WTC11 (cell line): ENCODE results near the gene GINM1. TPM values are rescaled to one million over a fixed set of nuclear protein-coding genes. Genes with fewer than 3 reads are reported as not detected.

ENCODE experiments used
- ELF4 ChIP-seq: sonication (generic); formaldehyde crosslinking; IDR thresholded peaks from 2 replicates; pipeline ENCODE4 v1.8.1; 2022; ENCODE audit warnings: low read depth, mild to moderate bottlenecking, moderate library complexity, missing genetic modification reagents
- EMX1 ChIP-seq: fragments of 250-450 bp; sonication (Bioruptor Pico); IDR thresholded peaks from 2 replicates; pipeline ENCODE4 v1.8.0; 2021; ENCODE audit warnings: mild to moderate bottlenecking
- IRF2 ChIP-seq: sonication (generic); formaldehyde crosslinking; IDR thresholded peaks from 2 replicates; pipeline ENCODE4 v1.8.0; 2022; ENCODE audit warnings: low read depth, missing genetic modification reagents, borderline replicate concordance
- JAZF1 ChIP-seq: fragments of 250-450 bp; sonication (Bioruptor Pico); IDR thresholded peaks from 2 replicates; pipeline ENCODE4 v1.9.0; 2021; ENCODE audit warnings: moderate library complexity, mild to moderate bottlenecking, inconsistent platforms
- RELA ChIP-seq: sonication (generic); formaldehyde crosslinking; IDR thresholded peaks from 2 replicates; pipeline ENCODE4 v1.8.1; 2022; ENCODE audit warnings: missing genetic modification reagents, mild to moderate bottlenecking, borderline replicate concordance
- SMAD3 ChIP-seq: sonication (generic); formaldehyde crosslinking; IDR thresholded peaks from 2 replicates; pipeline ENCODE4 v1.8.0; 2022; ENCODE audit warnings: missing genetic modification reagents, mild to moderate bottlenecking, borderline replicate concordance
- SOX15 ChIP-seq: fragments of 250-450 bp; sonication (Bioruptor Pico); IDR thresholded peaks from 2 replicates; pipeline ENCODE4 v1.9.0; 2021; ENCODE audit warnings: mild to moderate bottlenecking
- SP1 ChIP-seq: sonication (generic); formaldehyde crosslinking; conservative IDR thresholded peaks from 2 replicates; pipeline ENCODE4 v1.8.1; 2022; ENCODE audit warnings: missing genetic modification reagents
- TEAD4 ChIP-seq: sonication (generic); formaldehyde crosslinking; IDR thresholded peaks from 2 replicates; pipeline ENCODE4 v1.8.0; 2022; ENCODE audit warnings: mild to moderate bottlenecking, missing genetic modification reagents
- TP53 ChIP-seq: sonication (generic); formaldehyde crosslinking; IDR thresholded peaks from 2 replicates; pipeline ENCODE4 v1.8.1; 2023; ENCODE audit warnings: mild to moderate bottlenecking, missing genetic modification reagents
- ZNF671 ChIP-seq: fragments of 250-450 bp; sonication (Bioruptor Pico); IDR thresholded peaks from 2 replicates; pipeline ENCODE4 v1.8.0; 2021; ENCODE audit warnings: mild to moderate bottlenecking
- total RNA-seq: library from RNA; stranded (reverse); gene quantifications from 3 replicates; pipeline ENCODE4 v1.2.3, GENCODE V29; 2021
- TF ChIP-seq, protein P1 (sequence below): fragments of 250-450 bp; sonication (Bioruptor Pico); IDR thresholded peaks from 2 replicates; pipeline ENCODE4 v1.9.0; 2021; ENCODE audit warnings: mild to moderate bottlenecking
- TF ChIP-seq, protein P2 (sequence below): fragments of 250-450 bp; sonication (Bioruptor Pico); IDR thresholded peaks from 2 replicates; pipeline ENCODE4 v1.9.0; 2021; ENCODE audit warnings: mild to moderate bottlenecking
- TF ChIP-seq, protein P3 (sequence below): sonication (generic); formaldehyde crosslinking; IDR thresholded peaks from 2 replicates; pipeline ENCODE4 v1.8.1; 2023; ENCODE audit warnings: mild to moderate bottlenecking, moderate library complexity, missing genetic modification reagents
- TF ChIP-seq, protein P4 (sequence below): sonication (generic); formaldehyde crosslinking; conservative IDR thresholded peaks from 2 replicates; pipeline ENCODE4 v1.8.1; 2023; ENCODE audit warnings: mild to moderate bottlenecking, low read depth, missing genetic modification reagents, moderate library complexity
- TF ChIP-seq, protein P5 (sequence below): sonication (generic); formaldehyde crosslinking; conservative IDR thresholded peaks from 2 replicates; pipeline ENCODE4 v1.8.1; 2022; ENCODE audit warnings: mild to moderate bottlenecking, missing genetic modification reagents
- TF ChIP-seq, protein P6 (sequence below): fragments of 200-600 bp; IDR thresholded peaks from 2 replicates; pipeline ENCODE4 v1.8.0; 2022; ENCODE audit warnings: antibody characterized with exemption
- TF ChIP-seq, protein P7 (sequence below): sonication (generic); formaldehyde crosslinking; IDR thresholded peaks from 2 replicates; pipeline ENCODE4 v1.8.1; 2022; ENCODE audit warnings: low read depth, mild to moderate bottlenecking, moderate library complexity, missing genetic modification reagents, borderline replicate concordance
- TF ChIP-seq, protein P8 (sequence below): sonication (generic); formaldehyde crosslinking; IDR thresholded peaks from 2 replicates; pipeline ENCODE4 v1.8.1; 2023; ENCODE audit warnings: mild to moderate bottlenecking, missing genetic modification reagents, borderline replicate concordance
- TF ChIP-seq, protein P9 (sequence below): sonication (generic); formaldehyde crosslinking; IDR thresholded peaks from 2 replicates; pipeline ENCODE4 v1.8.1; 2022; ENCODE audit warnings: mild to moderate bottlenecking, moderate library complexity, missing genetic modification reagents
- TF ChIP-seq, protein P10 (sequence below): sonication (generic); formaldehyde crosslinking; IDR thresholded peaks from 2 replicates; pipeline ENCODE4 v1.8.0; 2022; ENCODE audit warnings: mild to moderate bottlenecking, missing genetic modification reagents

The GINM1 gene
- total RNA-seq, 1 experiment from 2014 or later = 16.8 TPM

DNA sequence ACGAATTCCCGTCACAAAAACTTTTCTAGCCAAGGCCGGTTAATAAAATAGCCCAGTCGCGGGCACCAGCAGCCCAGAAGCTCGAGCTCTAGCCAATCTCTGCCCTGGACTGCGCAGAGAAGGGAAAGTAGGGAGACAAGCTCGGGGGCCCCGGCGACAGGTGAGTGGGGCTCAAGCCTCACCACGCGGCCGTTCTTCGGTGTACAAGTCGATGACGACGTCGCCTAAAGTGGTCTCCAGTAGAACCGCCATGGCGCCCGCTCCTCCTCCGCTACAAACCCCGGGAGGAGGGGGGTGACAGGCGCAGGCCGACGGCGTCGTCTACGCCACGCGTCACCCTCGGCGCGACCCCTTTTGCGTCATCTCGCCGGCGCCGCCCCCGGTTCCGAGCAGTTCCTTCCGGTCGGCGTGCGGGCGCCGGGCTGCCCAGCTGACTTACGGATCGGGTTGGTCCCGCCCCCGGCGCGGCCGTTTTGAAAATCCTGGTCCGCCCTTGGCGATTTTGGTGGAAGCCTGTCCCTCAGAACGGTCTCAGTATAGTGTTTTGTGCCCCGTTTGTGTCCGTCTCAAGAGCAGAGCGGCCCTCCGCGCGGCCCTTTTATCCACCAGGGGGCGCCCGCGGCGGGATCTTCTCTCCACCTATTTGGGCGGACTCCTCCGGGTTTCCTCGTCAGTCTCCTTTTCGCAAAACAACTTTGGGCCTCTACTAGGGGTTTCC, 20.3 kb upstream of the GINM1 start, which contains the start of gene PPIL4 (continued):
- TF ChIP-seq SP1 (peak; percentile 94), ZNF671 (CRISPR knock-in tag) (no peak), RELA (CRISPR knock-in tag) (no peak), ELF4 (no peak), IRF2 (CRISPR knock-in tag) (no peak), TP53 (no peak), EMX1 (CRISPR knock-in tag) (no peak), SOX15 (CRISPR knock-in tag) (no peak), JAZF1 (CRISPR knock-in tag) (no peak), TEAD4 (CRISPR knock-in tag) (no peak), SMAD3 (CRISPR knock-in tag) (no peak)
- TF ChIP-seq, protein P1, sequence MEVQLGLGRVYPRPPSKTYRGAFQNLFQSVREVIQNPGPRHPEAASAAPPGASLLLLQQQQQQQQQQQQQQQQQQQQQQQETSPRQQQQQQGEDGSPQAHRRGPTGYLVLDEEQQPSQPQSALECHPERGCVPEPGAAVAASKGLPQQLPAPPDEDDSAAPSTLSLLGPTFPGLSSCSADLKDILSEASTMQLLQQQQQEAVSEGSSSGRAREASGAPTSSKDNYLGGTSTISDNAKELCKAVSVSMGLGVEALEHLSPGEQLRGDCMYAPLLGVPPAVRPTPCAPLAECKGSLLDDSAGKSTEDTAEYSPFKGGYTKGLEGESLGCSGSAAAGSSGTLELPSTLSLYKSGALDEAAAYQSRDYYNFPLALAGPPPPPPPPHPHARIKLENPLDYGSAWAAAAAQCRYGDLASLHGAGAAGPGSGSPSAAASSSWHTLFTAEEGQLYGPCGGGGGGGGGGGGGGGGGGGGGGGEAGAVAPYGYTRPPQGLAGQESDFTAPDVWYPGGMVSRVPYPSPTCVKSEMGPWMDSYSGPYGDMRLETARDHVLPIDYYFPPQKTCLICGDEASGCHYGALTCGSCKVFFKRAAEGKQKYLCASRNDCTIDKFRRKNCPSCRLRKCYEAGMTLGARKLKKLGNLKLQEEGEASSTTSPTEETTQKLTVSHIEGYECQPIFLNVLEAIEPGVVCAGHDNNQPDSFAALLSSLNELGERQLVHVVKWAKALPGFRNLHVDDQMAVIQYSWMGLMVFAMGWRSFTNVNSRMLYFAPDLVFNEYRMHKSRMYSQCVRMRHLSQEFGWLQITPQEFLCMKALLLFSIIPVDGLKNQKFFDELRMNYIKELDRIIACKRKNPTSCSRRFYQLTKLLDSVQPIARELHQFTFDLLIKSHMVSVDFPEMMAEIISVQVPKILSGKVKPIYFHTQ (CRISPR knock-in tag) = no peak
- TF ChIP-seq, protein P2, sequence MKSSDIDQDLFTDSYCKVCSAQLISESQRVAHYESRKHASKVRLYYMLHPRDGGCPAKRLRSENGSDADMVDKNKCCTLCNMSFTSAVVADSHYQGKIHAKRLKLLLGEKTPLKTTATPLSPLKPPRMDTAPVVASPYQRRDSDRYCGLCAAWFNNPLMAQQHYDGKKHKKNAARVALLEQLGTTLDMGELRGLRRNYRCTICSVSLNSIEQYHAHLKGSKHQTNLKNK (CRISPR knock-in tag) = no peak
- TF ChIP-seq, protein P3, sequence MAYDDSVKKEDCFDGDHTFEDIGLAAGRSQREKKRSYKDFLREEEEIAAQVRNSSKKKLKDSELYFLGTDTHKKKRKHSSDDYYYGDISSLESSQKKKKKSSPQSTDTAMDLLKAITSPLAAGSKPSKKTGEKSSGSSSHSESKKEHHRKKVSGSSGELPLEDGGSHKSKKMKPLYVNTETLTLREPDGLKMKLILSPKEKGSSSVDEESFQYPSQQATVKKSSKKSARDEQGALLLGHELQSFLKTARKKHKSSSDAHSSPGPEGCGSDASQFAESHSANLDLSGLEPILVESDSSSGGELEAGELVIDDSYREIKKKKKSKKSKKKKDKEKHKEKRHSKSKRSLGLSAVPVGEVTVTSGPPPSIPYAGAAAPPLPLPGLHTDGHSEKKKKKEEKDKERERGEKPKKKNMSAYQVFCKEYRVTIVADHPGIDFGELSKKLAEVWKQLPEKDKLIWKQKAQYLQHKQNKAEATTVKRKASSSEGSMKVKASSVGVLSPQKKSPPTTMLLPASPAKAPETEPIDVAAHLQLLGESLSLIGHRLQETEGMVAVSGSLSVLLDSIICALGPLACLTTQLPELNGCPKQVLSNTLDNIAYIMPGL (CRISPR knock-in tag) = peak; percentile 86
- TF ChIP-seq, protein P4, sequence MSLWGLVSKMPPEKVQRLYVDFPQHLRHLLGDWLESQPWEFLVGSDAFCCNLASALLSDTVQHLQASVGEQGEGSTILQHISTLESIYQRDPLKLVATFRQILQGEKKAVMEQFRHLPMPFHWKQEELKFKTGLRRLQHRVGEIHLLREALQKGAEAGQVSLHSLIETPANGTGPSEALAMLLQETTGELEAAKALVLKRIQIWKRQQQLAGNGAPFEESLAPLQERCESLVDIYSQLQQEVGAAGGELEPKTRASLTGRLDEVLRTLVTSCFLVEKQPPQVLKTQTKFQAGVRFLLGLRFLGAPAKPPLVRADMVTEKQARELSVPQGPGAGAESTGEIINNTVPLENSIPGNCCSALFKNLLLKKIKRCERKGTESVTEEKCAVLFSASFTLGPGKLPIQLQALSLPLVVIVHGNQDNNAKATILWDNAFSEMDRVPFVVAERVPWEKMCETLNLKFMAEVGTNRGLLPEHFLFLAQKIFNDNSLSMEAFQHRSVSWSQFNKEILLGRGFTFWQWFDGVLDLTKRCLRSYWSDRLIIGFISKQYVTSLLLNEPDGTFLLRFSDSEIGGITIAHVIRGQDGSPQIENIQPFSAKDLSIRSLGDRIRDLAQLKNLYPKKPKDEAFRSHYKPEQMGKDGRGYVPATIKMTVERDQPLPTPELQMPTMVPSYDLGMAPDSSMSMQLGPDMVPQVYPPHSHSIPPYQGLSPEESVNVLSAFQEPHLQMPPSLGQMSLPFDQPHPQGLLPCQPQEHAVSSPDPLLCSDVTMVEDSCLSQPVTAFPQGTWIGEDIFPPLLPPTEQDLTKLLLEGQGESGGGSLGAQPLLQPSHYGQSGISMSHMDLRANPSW (CRISPR knock-in tag) = no peak
- TF ChIP-seq, protein P5, sequence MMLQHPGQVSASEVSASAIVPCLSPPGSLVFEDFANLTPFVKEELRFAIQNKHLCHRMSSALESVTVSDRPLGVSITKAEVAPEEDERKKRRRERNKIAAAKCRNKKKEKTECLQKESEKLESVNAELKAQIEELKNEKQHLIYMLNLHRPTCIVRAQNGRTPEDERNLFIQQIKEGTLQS (CRISPR knock-in tag) = no peak
- TF ChIP-seq, protein P6, sequence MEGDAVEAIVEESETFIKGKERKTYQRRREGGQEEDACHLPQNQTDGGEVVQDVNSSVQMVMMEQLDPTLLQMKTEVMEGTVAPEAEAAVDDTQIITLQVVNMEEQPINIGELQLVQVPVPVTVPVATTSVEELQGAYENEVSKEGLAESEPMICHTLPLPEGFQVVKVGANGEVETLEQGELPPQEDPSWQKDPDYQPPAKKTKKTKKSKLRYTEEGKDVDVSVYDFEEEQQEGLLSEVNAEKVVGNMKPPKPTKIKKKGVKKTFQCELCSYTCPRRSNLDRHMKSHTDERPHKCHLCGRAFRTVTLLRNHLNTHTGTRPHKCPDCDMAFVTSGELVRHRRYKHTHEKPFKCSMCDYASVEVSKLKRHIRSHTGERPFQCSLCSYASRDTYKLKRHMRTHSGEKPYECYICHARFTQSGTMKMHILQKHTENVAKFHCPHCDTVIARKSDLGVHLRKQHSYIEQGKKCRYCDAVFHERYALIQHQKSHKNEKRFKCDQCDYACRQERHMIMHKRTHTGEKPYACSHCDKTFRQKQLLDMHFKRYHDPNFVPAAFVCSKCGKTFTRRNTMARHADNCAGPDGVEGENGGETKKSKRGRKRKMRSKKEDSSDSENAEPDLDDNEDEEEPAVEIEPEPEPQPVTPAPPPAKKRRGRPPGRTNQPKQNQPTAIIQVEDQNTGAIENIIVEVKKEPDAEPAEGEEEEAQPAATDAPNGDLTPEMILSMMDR = peak; percentile 95
- TF ChIP-seq, protein P7, sequence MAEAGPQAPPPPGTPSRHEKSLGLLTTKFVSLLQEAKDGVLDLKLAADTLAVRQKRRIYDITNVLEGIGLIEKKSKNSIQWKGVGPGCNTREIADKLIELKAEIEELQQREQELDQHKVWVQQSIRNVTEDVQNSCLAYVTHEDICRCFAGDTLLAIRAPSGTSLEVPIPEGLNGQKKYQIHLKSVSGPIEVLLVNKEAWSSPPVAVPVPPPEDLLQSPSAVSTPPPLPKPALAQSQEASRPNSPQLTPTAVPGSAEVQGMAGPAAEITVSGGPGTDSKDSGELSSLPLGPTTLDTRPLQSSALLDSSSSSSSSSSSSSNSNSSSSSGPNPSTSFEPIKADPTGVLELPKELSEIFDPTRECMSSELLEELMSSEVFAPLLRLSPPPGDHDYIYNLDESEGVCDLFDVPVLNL (CRISPR knock-in tag) = peak; percentile 46; the same call in 1 of the 2 replicates
- TF ChIP-seq, protein P8, sequence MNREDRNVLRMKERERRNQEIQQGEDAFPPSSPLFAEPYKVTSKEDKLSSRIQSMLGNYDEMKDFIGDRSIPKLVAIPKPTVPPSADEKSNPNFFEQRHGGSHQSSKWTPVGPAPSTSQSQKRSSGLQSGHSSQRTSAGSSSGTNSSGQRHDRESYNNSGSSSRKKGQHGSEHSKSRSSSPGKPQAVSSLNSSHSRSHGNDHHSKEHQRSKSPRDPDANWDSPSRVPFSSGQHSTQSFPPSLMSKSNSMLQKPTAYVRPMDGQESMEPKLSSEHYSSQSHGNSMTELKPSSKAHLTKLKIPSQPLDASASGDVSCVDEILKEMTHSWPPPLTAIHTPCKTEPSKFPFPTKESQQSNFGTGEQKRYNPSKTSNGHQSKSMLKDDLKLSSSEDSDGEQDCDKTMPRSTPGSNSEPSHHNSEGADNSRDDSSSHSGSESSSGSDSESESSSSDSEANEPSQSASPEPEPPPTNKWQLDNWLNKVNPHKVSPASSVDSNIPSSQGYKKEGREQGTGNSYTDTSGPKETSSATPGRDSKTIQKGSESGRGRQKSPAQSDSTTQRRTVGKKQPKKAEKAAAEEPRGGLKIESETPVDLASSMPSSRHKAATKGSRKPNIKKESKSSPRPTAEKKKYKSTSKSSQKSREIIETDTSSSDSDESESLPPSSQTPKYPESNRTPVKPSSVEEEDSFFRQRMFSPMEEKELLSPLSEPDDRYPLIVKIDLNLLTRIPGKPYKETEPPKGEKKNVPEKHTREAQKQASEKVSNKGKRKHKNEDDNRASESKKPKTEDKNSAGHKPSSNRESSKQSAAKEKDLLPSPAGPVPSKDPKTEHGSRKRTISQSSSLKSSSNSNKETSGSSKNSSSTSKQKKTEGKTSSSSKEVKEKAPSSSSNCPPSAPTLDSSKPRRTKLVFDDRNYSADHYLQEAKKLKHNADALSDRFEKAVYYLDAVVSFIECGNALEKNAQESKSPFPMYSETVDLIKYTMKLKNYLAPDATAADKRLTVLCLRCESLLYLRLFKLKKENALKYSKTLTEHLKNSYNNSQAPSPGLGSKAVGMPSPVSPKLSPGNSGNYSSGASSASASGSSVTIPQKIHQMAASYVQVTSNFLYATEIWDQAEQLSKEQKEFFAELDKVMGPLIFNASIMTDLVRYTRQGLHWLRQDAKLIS (CRISPR knock-in tag) = no peak
- TF ChIP-seq, protein P9, sequence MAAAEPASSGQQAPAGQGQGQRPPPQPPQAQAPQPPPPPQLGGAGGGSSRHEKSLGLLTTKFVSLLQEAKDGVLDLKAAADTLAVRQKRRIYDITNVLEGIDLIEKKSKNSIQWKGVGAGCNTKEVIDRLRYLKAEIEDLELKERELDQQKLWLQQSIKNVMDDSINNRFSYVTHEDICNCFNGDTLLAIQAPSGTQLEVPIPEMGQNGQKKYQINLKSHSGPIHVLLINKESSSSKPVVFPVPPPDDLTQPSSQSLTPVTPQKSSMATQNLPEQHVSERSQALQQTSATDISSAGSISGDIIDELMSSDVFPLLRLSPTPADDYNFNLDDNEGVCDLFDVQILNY (CRISPR knock-in tag) = 0 out of 2 replicates have a peak, but pooled peaks have one; percentile 38
- TF ChIP-seq, protein P10, sequence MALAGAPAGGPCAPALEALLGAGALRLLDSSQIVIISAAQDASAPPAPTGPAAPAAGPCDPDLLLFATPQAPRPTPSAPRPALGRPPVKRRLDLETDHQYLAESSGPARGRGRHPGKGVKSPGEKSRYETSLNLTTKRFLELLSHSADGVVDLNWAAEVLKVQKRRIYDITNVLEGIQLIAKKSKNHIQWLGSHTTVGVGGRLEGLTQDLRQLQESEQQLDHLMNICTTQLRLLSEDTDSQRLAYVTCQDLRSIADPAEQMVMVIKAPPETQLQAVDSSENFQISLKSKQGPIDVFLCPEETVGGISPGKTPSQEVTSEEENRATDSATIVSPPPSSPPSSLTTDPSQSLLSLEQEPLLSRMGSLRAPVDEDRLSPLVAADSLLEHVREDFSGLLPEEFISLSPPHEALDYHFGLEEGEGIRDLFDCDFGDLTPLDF = no peak
